Hippocampal formation (tissue), 2 donors: ENCODE data around the gene ETV3.

Source experiments
- DNase-seq, 2 donors: peaks; one replicate each; lab custom pipeline; 2025; lab: John Stamatoyannopoulos, UW

Gene ETV3

DNA sequence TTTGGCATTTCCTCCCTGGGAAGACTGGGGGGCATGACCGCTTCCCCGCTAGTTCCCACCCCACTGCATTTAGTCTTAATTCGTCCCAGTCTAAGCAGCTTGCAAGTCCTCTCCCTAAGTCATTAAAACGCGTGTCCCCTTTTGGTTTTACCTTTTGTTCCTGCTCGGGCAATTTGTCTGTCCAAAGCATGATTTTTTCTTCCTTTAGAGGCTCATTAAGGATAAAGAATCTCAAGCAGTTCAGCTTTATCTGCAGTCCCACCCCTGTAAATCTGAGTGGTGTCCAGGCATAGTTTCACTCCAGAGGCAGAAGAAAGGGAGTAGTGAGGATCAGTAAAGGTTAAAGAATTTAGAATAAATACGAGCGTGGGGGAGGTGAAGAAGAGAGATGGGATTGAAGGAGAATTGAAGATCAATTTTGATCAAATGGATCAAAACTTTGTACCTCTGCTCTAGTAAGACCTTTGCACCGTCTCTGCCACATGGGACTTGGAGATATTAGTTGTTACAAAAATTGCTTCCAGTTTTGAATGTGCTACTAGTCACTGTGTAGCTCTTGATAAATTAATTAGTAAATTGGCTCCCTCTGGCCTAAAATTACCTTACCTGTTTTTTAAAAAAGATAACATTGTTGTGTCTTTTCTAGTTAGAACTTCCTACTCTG, 989 bp upstream of the ETV3 start:
- no peak for DNase-seq

GRCh38 chr1:157137408-157138219, 581 bp downstream of the ETV3 start:
- no peak for DNase-seq

DNA sequence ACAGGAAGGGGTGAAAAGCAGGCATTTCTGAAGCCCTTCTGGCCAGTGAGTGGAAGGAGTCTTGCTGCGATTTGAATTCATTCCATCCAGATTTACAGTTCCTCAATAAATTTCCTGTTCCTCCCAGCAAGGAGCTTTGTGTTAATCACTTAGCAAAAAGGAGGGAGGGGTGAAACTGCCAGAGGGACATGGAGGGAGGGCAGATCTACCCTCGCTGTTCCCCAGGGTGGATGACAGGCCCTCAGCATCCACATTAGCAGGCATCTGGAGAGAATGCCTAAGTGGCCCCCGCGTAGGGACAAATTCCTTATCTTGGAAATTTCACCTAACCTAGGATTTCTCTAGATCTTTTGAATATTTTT, 1.2 kb downstream of the ETV3 start:
- no peak for DNase-seq

GRCh38 chr1:157136133-157136532, 2.1 kb downstream of the ETV3 start:
- no peak for DNase-seq

DNA sequence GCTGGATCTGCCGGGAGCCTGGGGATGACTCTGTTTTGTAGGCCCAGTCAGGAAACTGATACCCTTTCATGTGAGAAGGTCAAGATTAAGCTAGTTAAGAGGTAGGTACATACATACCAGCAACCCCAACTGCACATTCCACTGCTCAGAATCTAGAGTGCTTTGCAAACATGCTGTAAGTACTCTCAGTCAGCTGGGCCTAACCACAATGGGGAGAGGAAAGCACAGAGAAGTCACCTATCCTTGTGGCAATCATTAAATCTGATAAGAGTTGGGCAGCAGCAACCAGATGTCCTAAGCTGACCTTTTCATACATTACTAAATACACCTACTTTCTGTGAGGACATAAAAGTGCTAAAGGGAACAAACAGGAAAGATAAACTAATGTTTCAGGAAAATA, 2.5 kb downstream of the ETV3 start:
- DNase-seq: no peak

GRCh38 chr1:157135070-157135469, 3.1 kb downstream of the ETV3 start:
- DNase-seq: no peak

GRCh38 chr1:157134442-157134841, 3.8 kb downstream of the ETV3 start:
- DNase-seq: no peak

GRCh38 chr1:157133426-157133825, 4.8 kb downstream of the ETV3 start:
- DNase-seq: no peak

- no peak for DNase-seq
Measured at GRCh38 chr1:157132616-157133167, 5.5 kb downstream of the ETV3 start.

DNA sequence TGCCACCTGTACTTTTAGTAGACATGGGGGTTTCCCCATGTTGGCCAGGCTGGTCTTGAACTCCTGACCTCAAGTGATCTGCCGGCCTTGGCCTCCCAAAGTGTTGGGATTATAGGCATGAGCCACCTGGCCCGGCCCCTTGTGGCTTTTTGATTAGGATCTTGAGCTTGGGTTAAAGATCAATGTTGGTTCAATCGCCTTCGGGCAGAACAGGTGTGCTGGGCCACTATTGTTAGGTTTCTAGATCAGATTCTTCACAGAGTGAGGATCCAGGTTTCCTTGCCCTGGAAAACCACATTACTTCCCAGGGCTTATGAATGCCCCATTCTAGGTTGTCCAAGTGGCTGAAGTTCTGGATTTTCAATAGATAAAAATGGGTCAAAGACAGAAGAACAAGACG, 6.1 kb downstream of the ETV3 start:
- no peak for DNase-seq

GRCh38 chr1:157131281-157131680, 6.9 kb downstream of the ETV3 start:
- DNase-seq: no peak

- DNase-seq: no peak
Measured at GRCh38 chr1:157124855-157125254, 13.3 kb downstream of the ETV3 start.

- no peak for DNase-seq
Measured at GRCh38 chr1:157119448-157119847, 18.7 kb downstream of the ETV3 start.

GRCh38 chr1:157119008-157119407, 19.2 kb downstream of the ETV3 start:
- no peak for DNase-seq

DNA sequence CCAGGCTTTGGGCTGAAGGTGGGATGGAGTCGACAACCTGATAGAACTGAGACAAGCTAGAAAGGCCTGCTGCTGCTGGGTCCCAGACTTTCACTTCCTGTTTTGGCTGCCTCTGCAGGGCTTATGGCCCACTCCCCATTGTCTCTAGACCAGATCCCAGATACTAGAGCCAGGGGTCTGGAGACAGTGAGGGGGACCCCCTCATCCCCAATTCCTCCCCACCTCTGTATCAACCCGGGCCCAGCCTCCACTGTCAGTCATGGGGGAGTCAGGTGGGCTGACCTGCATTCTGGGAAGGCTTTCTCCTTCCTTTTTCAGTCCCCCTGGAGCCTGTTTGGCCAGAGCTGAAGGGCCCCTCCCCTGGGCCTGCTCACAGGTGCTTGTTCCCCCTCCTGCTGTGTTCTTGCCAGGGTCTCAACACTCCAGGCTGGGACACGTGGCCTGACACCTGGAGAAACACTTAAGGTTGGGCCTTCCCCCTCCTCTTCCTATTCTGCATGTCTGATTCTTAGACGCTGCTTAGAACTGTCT, 20.6 kb downstream of the ETV3 start:
- DNase-seq: no peak

DNA sequence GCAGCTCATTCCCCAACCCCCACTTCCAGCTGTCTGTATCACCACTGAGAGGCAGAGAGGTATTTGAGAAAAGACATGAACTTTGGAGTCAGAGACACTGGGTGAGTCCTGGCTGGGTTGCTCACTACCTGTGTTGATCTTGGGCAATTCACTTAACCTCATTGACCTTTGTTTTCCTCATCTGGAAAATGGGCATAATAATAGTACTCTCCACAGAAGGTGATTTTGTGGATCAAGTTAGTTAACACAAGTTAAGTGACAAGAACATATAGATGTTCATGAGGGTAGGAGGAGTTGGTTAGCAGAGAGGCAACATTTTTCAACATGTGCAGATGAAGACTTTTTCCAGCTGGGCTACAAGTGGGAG, 21.5 kb downstream of the ETV3 start:
- DNase-seq: no peak

DNA sequence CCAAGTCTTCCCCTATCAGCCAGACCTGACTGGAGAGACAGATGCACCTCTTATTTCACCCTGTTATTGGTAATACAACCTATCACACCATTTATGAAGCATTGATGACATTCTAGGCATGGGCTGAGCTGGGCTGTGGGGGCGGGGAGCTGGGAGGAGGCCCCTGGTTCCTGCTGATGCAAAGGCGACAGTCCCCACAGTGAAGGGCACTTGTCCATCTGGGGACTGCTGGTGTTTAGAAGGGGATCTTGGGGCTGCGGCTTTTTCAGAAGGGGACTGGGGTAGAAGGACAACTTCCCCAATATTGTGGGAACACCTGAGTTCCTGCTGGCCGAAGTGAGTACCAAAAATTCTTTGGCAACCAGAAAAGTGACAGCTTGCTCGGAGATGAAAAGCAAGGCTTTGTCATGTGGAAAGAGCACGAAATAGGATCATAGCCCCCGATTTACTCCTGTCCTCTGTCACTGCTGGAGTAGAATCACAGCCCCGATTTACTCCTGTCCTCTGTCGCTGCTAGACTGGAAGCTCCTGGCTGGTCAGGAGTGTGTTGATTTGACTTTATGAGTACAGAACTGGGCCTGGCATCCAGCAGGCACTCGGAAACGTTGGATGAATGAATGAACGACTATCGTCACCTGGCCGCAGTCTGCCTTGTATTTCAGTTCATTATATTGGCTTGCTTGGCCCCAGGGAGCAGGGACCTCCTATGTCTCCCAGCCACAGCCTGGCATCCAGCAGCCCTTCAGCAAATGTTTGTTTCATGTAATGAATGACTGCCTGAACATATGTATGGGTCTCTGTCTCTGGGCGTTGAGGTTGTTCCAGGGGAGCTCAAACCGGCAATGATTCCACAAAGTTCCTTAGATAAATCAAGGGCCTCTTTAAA, 22.1 kb downstream of the ETV3 start:
- no peak for DNase-seq

DNA sequence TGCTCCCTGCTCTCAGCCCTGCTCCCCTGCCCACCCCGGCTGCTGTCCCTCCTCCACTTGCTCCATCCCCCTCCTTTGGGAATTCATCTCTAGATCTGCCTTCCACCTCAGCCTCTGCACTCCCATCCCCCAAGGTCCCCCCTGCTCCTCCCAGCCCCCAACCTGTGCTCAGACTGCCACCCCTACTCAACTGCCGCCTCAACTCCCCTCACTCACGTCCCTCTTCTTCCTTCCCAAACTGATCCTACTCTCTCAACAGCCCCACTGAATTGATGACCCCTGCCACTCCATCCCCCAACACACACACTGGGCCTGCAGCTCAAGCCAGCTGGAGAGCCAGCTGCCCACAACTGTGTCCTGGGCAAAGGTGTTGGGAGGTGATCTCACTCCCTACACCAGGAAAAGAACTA, 22.8 kb downstream of the ETV3 start:
- no peak for DNase-seq

- DNase-seq: no peak
Measured at GRCh38 chr1:157114183-157115121, 23.7 kb downstream of the ETV3 start.

GRCh38 chr1:157113631-157114030, 24.6 kb downstream of the ETV3 start:
- no peak for DNase-seq

DNA sequence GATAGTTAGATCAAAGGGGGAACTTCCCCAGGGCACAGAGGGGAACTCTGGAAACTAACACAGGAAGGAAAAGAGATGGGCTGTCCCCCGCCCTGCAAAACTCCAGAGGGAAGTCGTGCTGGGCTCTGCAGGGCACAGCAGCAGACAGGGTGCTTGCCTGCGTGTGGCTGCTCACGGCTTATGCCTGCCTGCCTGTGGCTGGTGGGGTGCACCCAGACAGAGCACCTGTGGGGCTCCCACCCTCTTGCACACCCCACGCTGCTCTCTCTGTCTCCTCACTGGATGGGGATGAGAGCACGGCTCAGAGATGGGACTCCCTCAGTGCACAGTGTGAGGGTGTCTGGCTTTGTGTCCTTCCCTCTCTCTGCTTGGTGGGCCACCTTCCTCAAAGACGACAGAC, 25.1 kb downstream of the ETV3 start:
- DNase-seq: no peak
